ENCODE data around the gene C1orf174.

- TF ChIP-seq CTCF (IDR thresholded peaks at IDR 0.05) (no peak), POLR2A (IDR thresholded peaks at IDR 0.05) (no peak)
These were observed 11.1 kb upstream of the C1orf174 start for GRCh38 chr1:3910857-3911845.
